Natural killer cell (primary cell): Measurements from ENCODE around the gene KIF5C. TPM values are rescaled to one million over a fixed set of nuclear protein-coding genes. Genes with fewer than 3 reads are reported as not detected.

ENCODE experiments used
- ATAC-seq, 3 donors: fragments of 150-1000 bp in 2 of 3; fragments of 200-7000 bp in 1 of 3; cut with Tn5 transposase; 1 replicate in 1 of 3; 2 replicates in 2 of 3; pipeline ENCODE4 v1.10.0; 2021; ENCODE audit warnings: mild to moderate bottlenecking in 2 of 3, moderate library complexity in 2 of 3
- DNase-seq, 2 donors: peaks; one replicate each; pipeline versions ENCODE4 v3.0.0 to v3.0.0-alpha.2; 2013 to 2021; ENCODE audit warnings: mixed read lengths in 1 of 2
- H3K27ac ChIP-seq: one replicate; pipeline ENCODE4 v1.5.1; 2013; ENCODE audit warnings: mild to moderate bottlenecking, low read length
- H3K27me3 ChIP-seq: one replicate; pipeline ENCODE4 v1.6.1; 2013; ENCODE audit warnings: low read length; ENCODE audit not compliant: control insufficient read depth, insufficient read depth
- H3K36me3 ChIP-seq: one replicate; pipeline ENCODE4 v1.6.1; 2013; ENCODE audit warnings: low read length; ENCODE audit not compliant: control insufficient read depth, insufficient read depth
- H3K4me1 ChIP-seq: one replicate; pipeline ENCODE4 v1.6.1; 2013; ENCODE audit warnings: low read length; ENCODE audit not compliant: control insufficient read depth, insufficient read depth
- H3K4me3 ChIP-seq: one replicate; pipeline ENCODE4 v1.5.1; 2013; ENCODE audit warnings: low read length
- H3K9me3 ChIP-seq: one replicate; pipeline ENCODE4 v1.6.1; 2013; ENCODE audit warnings: low read length; ENCODE audit not compliant: control insufficient read depth, insufficient read depth
- H3K27ac Mint-ChIP-seq, 2 donors: one replicate each; pipeline ENCODE4 v1.8.0; 2022; ENCODE audit warnings: mild to moderate bottlenecking in 2 of 2, mixed read lengths in 2 of 2, moderate library complexity in 1 of 2
- H3K27me3 Mint-ChIP-seq, 2 donors: one replicate each; pipeline ENCODE4 v1.8.0; 2022; ENCODE audit warnings: low read depth in 2 of 2, mixed read lengths in 2 of 2
- H3K36me3 Mint-ChIP-seq: one replicate; pipeline ENCODE4 v1.8.0; 2022; ENCODE audit warnings: mixed read lengths
- H3K4me1 Mint-ChIP-seq, 2 donors: one replicate each; pipeline ENCODE4 v1.8.0; 2022; ENCODE audit warnings: mixed read lengths in 2 of 2
- H3K4me3 Mint-ChIP-seq: one replicate; pipeline ENCODE4 v1.8.0; 2022; ENCODE audit warnings: mild to moderate bottlenecking, moderate library complexity, mixed read lengths
- H3K9me3 Mint-ChIP-seq, 2 donors: one replicate each; pipeline ENCODE4 v1.8.0; 2022; ENCODE audit warnings: mixed read lengths in 2 of 2
- WGBS: methylation state at CpG from one replicate; pipeline ENCODE4 v1.1.7; 2013; ENCODE audit warnings: missing lambda C conversion rate; ENCODE audit not compliant: insufficient coverage; 5-methylcytosine and 5-hydroxymethylcytosine counted together
- intact Hi-C: fragments of 100-400 bp; cut with micrococcal nuclease; formaldehyde crosslinking; loops from one replicate; pipeline ENCODE4 v1.14.2; 2022
- total RNA-seq, 4 donors: library from RNA; stranded (reverse); fragments of 120-200 nt in 1 of 4; gene quantifications; one replicate each; pipeline versions ENCODE4 v1.2.3 to v1.2.4, GENCODE V29; 2013 to 2022
- TF ChIP-seq, protein P1 (sequence below): fragments of 200-600 bp; IDR thresholded peaks from one replicate; pipeline ENCODE4 v1.8.0; 2022; ENCODE audit warnings: antibody characterized with exemption

Gene KIF5C
- total RNA-seq, 3 donors from 2014 or later (not counting 1 experiment from before 2014, with no cell fraction given): 0.42 to 2.7 (median 1.8) TPM

DNA sequence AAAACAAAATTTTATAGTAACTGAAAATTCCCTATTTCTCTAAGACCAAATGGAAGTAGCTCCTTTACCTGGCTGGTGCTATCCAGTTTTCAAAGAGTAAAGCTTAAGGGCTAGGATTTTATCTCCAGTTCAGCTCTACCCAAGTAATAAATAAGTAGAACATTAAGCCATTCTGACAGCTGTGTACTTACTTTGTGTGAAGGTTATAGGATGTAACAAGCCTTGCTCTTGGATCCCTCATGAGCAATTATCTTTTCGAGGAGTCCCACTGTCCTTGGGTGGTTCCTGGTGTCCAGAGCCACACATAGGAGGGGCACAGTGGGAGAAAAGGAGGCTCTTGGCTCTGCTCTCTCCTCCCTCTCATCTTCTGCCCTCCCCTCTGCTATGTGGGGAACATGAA lies 45.5 kb downstream of the KIF5C start:
- H3K4me3 ChIP-seq: no peak overlapping the region
- 100% methylated on average over 1 of the region's 1 CpG for WGBS

DNA sequence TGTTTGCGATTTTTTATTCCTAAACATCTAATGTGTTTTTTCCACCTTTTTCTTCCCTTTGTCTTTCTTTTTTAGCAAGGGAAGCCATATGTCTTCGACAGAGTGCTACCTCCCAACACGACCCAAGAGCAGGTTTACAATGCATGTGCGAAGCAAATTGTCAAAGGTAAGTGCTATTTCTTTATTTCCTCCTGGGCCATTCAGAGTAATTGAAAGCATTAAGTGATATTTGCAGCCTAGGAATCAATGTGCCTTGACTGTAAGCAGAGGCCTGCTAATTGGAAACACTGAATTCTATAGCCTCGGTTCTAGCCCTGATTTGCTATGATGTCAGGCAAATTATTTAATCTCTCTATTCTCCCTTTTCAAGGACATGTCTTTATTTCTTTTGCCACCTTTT lies 47.0 kb downstream of the KIF5C start:
- H3K4me1 Mint-ChIP-seq: peaks cover 11 to 13% of the 10 kb centered on the region in 2 donors
- ATAC-seq (no peak), DNase-seq (no peak)
- H3K4me3 Mint-ChIP-seq: no peak overlapping the region
- H3K36me3 Mint-ChIP-seq: peaks cover 11% of the 10 kb centered on the region
- Histone ChIP-seq H3K9me3 (no peaks in the 10 kb centered on the region), H3K4me3 (no peak overlapping the region), H3K36me3 (no peaks in the 10 kb centered on the region), H3K4me1 (peaks cover 15% of the 10 kb centered on the region), H3K27ac (no peak overlapping the region), H3K27me3 (no peaks in the 10 kb centered on the region)
- TF ChIP-seq, protein P1, sequence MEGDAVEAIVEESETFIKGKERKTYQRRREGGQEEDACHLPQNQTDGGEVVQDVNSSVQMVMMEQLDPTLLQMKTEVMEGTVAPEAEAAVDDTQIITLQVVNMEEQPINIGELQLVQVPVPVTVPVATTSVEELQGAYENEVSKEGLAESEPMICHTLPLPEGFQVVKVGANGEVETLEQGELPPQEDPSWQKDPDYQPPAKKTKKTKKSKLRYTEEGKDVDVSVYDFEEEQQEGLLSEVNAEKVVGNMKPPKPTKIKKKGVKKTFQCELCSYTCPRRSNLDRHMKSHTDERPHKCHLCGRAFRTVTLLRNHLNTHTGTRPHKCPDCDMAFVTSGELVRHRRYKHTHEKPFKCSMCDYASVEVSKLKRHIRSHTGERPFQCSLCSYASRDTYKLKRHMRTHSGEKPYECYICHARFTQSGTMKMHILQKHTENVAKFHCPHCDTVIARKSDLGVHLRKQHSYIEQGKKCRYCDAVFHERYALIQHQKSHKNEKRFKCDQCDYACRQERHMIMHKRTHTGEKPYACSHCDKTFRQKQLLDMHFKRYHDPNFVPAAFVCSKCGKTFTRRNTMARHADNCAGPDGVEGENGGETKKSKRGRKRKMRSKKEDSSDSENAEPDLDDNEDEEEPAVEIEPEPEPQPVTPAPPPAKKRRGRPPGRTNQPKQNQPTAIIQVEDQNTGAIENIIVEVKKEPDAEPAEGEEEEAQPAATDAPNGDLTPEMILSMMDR: no peak
- H3K27ac Mint-ChIP-seq: no peak overlapping the region
- intact Hi-C loops: no loop called here
- peaks cover 8 to 9% of the 10 kb centered on the region in 2 donors for H3K9me3 Mint-ChIP-seq
- H3K27me3 Mint-ChIP-seq: no peaks in the 10 kb centered on the region
- WGBS: 91% methylated on average over 5 of the region's 5 CpGs

More for the DNA sequence above, 45.5 kb downstream of the KIF5C start:
- Mint-ChIP-seq H3K36me3 (peaks cover 11% of the 10 kb centered on the region), H3K4me3 (no peak overlapping the region), H3K27me3 (no peaks in the 10 kb centered on the region), H3K4me1 (no peaks in the 10 kb centered on the region), H3K9me3 (peaks cover 8 to 9% of the 10 kb centered on the region in 2 donors), H3K27ac (no peak overlapping the region)
- Histone ChIP-seq H3K9me3 (no peaks in the 10 kb centered on the region), H3K27me3 (no peaks in the 10 kb centered on the region), H3K36me3 (no peaks in the 10 kb centered on the region), H3K4me1 (no peaks in the 10 kb centered on the region), H3K27ac (no peak overlapping the region)
- no peak for DNase-seq
- intact Hi-C loops: no loop called here
- no peak for ATAC-seq
- TF ChIP-seq, protein P1: no peak

DNA sequence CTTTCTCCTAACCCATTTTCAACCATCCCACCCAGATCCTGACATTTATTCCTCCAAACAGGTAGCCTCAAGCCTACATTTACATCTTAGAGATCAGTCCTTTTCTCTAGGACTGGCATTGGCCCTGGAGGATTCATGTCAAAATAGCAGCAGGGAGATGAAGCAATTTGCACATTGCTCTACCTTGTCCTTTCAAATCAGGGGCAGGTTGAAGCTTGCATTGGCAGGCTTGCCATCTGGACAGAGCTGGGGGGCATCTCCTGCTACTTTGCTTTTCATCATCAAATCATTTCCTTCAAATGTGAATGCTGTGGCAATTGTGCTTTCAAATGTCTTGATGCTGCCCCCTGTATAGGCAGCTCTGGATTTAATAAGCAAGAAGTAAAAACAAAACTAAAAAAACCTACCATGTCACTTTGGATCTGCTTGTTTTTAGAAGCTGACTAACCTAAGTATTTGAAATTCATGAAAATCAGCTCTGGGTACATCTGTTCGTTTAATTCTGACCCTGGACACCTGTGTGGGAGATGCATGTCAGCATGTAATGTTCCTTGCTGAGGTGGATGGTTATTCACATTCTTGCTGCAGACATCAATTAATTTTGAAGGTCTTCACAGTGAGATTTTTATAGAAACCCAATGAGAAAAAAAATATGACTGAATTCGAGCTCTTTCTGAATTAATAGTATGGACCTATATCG lies 47.9 kb downstream of the KIF5C start:
- Mint-ChIP-seq H3K27ac (no peak overlapping the region), H3K36me3 (peaks cover 11% of the 10 kb centered on the region), H3K4me1 (peaks cover 18 to 19% of the 10 kb centered on the region in 2 donors), H3K9me3 (peaks cover 8 to 9% of the 10 kb centered on the region in 2 donors), H3K4me3 (no peak overlapping the region), H3K27me3 (no peaks in the 10 kb centered on the region)
- no peak for DNase-seq
- Histone ChIP-seq H3K27me3 (no peaks in the 10 kb centered on the region), H3K36me3 (no peaks in the 10 kb centered on the region), H3K4me1 (peaks cover 18% of the 10 kb centered on the region), H3K9me3 (no peaks in the 10 kb centered on the region), H3K27ac (no peak overlapping the region), H3K4me3 (no peak overlapping the region)
- TF ChIP-seq, protein P1: no peak
- 71% methylated on average over 1 of the region's 3 CpGs for WGBS
- no peak for ATAC-seq
- intact Hi-C loops: no loop called here
